Measurements from ENCODE around the gene PTMS.

Gene PTMS

GRCh38 chr12:6723607-6724408 lies 42.4 kb upstream of the PTMS start, which contains the start of gene COPS7A (continued):
- TF ChIP-seq ZNF555 (tag by site-specific recombination; conservative IDR thresholded peaks at IDR 0.05) (no peak), ZXDB (tag by site-specific recombination; IDR thresholded peaks at IDR 0.05) (peak; percentile 94), ZNF660 (tag by site-specific recombination; IDR thresholded peaks at IDR 0.05) (no peak; the same call in 1 of the 2 replicates), ZNF311 (tag by site-specific recombination; IDR thresholded peaks at IDR 0.05; ENCODE audit: borderline replicate concordance) (no peak), WT1 (tag by site-specific recombination; IDR thresholded peaks at IDR 0.05) (peak; percentile 45), ZNF302 (tag by site-specific recombination; IDR thresholded peaks at IDR 0.05; ENCODE audit: low read depth) (no peak), KLF16 (tag by site-specific recombination; IDR thresholded peaks at IDR 0.05) (peak; percentile 67; the same call in 1 of the 2 replicates), ZSCAN16 (tag by site-specific recombination; IDR thresholded peaks at IDR 0.05) (no peak), ZNF426 (tag by site-specific recombination; IDR thresholded peaks at IDR 0.05) (no peak), ZNF830 (tag by site-specific recombination; IDR thresholded peaks at IDR 0.05; ENCODE audit: low read depth) (no peak), PRDM6 (tag by site-specific recombination; IDR thresholded peaks at IDR 0.05) (no peak), ZNF335 (tag by site-specific recombination; conservative IDR thresholded peaks at IDR 0.05) (peak; percentile 92), ZNF623 (tag by site-specific recombination; IDR thresholded peaks at IDR 0.05) (no peak), HIC1 (tag by site-specific recombination; IDR thresholded peaks at IDR 0.05) (no peak; the same call in none of the 2 replicates), KLF7 (tag by site-specific recombination; IDR thresholded peaks at IDR 0.05; ENCODE audit: borderline replicate concordance) (peak; percentile 97; the same call in 1 of the 2 replicates), KLF10 (tag by site-specific recombination; IDR thresholded peaks at IDR 0.05) (peak; percentile 89), BCL6B (tag by site-specific recombination; IDR thresholded peaks at IDR 0.05) (no peak), ZEB2 (tag by site-specific recombination; IDR thresholded peaks at IDR 0.05) (peak; percentile 95), ELK4 (IDR thresholded peaks at IDR 0.05; ENCODE audit: borderline replicate concordance, low read depth, low read length) (peak; percentile 92), ZNF747 (tag by site-specific recombination; IDR thresholded peaks at IDR 0.05) (no peak), ZNF843 (tag by site-specific recombination; IDR thresholded peaks at IDR 0.05) (peak; percentile 73), ZNF514 (tag by site-specific recombination; IDR thresholded peaks at IDR 0.05) (no peak), SP3 (tag by site-specific recombination; IDR thresholded peaks at IDR 0.05) (peak; percentile 96), INSM2 (tag by site-specific recombination; IDR thresholded peaks at IDR 0.05) (peak; percentile 78; the same call in 1 of the 2 replicates), ZFP3 (tag by site-specific recombination; IDR thresholded peaks at IDR 0.05; ENCODE audit: low read depth) (no peak), ZNF416 (tag by site-specific recombination; IDR thresholded peaks at IDR 0.05) (no peak)
- TF ChIP-seq, protein P1, sequence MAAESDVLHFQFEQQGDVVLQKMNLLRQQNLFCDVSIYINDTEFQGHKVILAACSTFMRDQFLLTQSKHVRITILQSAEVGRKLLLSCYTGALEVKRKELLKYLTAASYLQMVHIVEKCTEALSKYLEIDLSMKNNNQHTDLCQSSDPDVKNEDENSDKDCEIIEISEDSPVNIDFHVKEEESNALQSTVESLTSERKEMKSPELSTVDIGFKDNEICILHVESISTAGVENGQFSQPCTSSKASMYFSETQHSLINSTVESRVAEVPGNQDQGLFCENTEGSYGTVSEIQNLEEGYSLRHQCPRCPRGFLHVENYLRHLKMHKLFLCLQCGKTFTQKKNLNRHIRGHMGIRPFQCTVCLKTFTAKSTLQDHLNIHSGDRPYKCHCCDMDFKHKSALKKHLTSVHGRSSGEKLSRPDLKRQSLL (tag by site-specific recombination; IDR thresholded peaks at IDR 0.05): peak; percentile 85
- TF ChIP-seq, protein P2, sequence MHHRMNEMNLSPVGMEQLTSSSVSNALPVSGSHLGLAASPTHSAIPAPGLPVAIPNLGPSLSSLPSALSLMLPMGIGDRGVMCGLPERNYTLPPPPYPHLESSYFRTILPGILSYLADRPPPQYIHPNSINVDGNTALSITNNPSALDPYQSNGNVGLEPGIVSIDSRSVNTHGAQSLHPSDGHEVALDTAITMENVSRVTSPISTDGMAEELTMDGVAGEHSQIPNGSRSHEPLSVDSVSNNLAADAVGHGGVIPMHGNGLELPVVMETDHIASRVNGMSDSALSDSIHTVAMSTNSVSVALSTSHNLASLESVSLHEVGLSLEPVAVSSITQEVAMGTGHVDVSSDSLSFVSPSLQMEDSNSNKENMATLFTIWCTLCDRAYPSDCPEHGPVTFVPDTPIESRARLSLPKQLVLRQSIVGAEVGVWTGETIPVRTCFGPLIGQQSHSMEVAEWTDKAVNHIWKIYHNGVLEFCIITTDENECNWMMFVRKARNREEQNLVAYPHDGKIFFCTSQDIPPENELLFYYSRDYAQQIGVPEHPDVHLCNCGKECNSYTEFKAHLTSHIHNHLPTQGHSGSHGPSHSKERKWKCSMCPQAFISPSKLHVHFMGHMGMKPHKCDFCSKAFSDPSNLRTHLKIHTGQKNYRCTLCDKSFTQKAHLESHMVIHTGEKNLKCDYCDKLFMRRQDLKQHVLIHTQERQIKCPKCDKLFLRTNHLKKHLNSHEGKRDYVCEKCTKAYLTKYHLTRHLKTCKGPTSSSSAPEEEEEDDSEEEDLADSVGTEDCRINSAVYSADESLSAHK (tag by site-specific recombination; IDR thresholded peaks at IDR 0.05): no peak
